ENCODE measurements around the gene GET4.
A peak's percentile ranks its signal among the peaks of the same experiment; 100 is the strongest.
"Not testable (repeated sequence)": the region's sequence is repeated elsewhere in the genome, so short reads cannot be mapped to it uniquely, and the experiment has no call there.

Gene GET4

DNA sequence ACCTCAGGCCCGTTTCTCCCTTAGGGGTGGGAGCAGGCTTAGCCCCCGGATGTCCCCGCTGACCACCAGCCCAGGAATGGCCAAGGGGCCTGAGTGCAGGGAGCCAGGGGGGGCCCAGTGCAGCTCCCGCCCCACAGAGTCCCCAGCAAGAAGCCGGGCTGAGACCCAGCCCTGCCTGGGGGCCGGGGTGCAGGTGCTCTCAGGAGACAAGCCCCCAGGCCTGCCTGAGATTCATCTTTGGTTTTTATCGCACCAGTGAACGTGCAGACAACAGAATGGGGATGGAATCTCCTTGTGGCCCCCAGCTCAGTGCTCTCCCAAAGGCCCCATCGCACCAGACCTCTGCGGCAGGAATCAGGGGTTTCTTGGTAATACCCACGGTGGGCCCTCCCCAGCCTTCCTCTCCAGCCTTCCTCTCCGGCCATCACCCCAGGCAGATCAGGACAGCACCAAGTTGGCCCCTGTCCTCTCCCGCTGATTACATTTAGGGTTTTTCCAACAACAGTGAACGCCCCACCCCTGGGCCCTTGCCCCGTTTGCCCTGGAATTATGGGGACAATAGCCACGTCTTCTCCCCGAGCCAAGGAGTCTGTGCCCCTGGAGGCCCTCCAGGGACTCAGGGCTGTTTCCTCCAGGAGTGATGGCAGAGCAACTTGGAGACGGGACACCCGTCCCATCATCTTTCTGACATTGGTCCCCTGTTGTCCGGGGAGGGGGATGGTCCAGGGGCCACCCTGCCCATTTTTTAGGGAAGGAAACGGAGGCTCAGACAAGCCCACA, 55.7 kb downstream of the GET4 start:
- no peak for DNase-seq

DNA sequence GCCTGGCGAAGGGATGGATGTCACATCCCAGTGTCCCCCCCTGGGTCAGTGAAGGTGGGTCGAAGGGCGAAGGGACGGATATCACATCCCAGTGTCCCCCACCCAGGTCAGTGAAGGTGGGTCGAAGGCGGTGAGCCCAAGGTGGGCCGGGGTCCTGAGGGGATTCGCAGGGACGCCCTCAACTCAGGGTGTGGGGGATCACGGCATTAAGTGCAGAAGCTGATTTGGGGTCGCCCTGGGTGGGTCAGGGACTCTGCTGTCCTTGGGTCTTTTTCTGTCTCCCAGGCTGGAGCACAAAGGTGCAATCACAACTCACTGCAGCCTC, 56.3 kb downstream of the GET4 start:
- DNase-seq, result no peak

DNA sequence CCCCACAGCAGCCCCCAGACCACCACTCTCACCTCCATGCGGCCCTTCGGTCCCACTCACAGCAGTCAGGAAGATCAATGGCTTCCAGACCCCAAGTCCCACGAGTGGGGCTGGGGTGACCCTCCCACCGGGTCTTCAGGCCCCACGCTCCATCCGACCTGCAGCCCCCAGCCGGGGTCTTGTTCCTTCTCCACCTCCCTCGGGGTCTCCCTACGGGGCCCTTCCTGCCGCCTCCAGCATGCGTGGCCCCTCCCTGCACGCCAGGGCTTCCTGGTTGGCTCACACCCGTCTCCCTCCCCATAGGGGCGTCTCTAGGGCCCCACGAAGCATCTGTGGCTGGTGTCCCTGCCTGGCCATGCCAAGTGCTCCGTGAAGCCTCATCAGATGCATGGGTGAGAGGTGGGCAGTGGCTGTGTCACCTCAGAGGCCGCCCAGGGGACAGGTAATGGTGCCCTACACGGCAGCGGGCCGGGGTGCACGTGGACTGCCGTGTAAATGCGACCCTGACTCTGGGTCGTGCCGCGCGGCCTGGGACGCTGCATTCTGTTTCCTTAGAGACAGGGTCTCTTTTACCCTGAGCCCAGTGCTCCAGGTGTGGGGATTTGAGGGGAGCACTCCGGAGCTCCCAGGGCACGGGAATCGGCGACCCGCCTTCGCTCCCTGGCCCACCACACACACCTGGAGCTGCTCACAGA, 58.3 kb downstream of the GET4 start:
- no peak for DNase-seq

DNA sequence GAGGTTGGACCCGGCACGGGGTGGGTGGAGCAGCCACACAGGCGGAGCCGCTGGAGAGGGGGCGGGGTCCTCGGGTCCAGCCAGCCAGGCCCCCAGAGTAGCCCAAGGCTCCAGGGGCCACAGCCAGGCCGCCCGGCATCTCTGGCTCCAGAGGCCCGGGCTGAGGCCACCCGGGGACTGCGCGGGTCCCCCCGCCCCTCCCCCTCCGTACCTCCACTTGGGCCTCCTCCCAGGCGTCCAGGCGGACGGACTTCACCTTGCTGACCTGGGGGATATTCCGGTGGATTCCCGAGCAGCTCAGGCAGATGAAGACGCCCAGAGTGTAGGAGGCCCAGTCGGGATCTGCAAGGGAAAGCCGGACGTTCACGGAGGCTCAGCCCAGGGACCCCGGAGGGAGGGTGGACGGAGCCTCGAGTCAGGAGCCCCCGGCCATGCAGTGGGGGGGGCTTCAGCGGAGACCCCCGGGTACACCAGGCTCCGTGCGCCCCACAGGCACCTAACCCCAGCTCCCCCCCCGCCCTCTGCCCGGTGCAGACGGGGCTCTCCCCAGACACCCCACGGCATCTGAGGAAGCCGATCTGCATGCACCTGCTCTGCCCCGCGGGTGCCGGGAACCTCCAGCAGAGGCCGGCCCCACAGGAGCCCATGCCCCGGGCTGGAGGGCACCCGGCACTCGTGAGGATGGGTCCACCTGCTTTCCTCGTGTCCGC, 59.0 kb downstream of the GET4 start:
- DNase-seq, result no peak

DNA sequence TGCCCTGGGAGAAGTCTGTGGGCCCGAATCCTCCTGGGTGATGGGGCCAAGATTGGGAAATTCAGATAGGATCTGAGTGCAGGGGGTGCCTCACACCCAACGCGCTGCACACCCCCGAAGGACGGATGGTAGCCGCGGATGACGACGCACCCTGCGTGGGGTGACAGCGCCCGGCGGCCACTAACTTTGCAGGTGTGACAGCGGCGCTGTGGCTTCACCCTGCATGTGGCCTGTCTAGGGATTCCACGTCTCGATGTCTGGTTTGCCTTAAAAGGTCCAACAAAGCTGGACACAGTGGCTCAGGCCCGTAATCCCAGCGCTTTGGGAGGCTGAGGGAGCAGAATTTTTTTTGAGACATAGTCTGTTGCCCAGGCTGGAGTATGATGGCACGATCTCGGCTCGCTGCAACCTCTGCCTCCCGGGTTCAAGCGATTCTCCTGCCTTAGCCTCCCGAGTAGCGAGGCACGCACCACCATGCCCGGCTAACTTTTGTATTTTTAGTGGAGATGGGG, 59.6 kb downstream of the GET4 start:
- DNase-seq, result no peak

DNA sequence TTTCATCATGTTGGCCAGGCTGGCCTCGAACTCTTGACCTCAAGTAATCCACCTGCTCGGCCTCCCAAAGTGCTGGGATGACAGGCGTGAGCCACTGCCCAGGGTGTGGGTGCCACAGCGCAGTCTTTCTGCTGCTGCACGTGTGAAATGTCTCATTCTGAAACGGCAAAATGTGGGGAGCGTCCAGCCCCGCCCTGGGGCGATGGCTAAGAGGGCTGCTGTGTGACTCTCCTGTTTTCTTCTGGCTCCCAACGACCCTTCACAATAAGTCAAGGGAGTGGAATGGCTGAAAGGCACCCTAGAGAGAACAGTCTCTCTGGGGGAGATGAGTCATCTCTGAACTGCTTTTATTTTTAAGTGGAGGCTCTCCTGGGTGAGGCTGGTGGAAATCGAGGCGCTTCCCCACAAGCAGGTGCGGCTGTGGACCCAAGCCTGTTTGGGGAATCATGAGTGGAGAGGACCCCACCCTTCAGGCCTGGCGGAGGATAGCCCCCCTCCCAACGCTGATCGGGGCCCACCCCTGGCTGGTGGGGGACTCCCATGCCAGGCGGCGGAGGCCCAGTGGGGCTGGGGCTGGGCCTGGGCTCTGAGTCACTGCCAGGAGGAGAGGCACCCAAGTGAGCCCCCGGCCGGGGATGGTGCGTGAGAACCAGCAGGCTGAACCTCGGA, 60.2 kb downstream of the GET4 start:
- peak; percentile 53 for DNase-seq

DNA sequence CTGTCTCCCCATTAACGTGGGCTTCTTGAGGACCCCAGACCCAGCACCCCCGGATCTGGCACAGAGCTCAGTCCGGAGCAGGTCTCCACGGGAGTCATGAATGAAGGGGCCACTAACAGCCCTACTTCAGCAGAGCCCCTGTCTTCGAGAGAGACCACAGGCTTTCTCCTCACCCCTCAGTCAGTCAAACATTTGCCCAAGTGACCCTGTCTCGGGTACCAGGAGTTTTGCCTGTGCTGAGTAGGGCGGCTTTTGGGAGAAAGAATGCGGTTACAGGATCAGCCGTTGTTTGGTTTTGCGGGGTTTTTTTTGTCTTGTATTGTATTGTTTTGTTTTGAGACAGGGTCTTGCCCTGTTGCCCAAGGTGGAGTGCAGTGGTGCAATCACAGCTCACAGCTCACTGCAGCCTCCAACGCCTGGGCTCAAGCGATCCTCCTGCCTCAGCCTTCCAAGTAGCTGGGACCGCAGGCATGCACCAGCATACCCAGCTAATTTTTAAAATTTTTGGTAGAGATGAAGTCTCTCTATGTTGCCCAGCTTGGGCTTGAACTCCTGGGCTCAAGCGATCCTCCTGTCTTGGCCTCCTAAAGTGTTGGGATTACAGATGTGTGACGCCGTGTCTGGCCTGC, 61.6 kb downstream of the GET4 start:
- no peak for DNase-seq

DNA sequence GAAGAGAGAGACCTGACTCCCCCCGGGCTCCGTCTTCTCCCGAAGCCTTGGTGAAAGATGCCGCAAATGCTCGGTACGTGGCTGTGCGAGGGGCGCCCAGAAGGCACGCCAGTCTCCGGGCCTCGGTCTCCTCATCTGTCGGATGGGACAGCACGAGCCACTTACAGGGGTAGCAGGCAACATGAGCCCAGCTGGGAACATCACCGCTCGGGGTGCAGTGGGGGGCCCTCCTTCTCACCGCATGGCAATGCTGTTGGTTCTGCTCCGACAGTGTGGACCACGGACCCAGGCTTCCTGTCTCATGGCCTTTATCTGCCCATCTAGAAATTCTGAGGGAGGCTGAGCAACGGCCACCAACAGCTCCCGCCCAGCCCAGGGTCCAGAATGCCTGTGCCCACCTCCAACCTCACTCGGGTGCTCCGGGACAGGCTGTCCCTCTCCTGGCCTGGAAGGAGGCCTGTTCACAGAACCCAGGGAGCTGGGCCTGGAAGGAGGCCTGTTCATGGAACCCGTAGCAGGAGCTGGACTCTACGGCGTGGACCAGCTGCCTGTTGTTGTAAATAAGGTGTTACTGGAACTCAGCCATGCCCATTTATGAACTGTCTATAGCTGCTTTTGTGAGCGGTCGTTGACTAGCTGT, 62.3 kb downstream of the GET4 start:
- DNase-seq, result no peak

DNA sequence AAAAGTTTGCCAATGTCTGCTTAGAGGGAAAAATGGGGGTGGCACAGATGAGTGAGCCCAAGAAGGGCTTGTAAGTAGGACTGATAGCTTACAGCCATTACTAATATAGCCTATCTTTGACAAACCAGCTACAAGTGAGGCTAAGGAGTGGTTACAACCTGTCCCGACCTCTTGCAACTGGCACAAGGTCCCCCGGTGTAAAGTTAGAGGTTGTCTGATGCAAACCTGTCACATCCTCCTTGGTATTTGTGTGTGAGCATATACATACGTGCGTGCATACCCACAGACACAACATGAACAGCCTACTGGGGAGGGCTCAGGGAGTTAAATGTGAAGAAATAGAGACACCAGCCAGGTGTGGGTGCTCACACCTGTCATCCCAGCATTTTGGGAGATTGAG, 63.5 kb downstream of the GET4 start:
- no peak for DNase-seq

DNA sequence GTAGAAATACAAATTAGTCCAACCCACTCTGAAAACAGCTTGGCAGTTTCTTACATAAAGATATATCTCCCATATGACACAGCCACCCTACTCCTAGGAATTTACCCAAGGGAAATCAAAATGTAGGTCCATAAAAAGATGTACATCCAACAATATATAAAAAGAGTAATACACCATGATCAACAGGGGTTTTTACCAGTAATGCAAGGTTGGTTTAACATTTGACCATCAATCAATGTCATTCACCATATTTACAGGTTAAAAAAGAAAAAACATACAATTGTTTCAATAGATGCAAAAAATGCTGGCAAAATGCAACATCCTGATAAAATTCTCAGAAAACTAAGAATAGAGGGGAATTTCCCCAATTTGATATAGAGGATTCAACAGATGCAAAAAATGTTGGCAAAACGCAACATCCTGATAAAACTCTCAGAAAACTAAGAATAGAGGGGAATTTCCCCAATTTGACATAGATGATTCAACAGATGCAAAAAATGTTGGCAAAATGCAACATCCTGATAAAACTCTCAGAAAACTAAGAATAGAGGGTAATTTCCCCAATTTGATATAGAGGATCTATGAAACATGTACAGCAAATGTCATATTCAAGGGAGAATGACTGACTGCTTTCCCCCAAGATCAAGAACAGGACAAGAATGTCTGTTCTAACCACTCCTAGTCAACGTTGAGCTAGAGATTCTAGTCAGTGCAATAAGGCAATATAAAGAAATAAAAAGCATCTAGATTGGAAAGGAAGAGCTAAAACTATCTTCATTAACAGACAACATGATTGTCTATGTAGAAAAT, 64.5 kb downstream of the GET4 start:
- DNase-seq, result no peak

DNA sequence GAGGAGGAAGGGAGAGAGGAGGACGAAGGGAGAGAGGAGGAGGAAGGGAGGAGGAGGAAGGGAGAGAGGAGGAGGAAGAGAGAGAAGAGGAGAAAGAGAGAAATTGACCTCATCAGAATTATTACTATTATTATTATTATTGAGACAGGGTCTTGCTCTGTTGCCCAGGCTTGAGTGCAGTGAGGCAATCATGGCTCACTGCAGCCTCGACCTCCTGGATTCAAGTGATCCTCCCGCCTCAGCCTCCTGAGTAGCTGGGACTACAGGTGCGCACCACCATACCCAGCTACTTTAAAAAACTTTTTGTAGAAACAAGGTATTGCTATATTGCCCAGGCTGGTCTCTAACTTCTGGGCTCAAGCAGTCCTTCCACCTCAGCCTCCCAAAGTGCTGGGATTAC, 67.4 kb downstream of the GET4 start:
- DNase-seq, result not testable (repeated sequence)

DNA sequence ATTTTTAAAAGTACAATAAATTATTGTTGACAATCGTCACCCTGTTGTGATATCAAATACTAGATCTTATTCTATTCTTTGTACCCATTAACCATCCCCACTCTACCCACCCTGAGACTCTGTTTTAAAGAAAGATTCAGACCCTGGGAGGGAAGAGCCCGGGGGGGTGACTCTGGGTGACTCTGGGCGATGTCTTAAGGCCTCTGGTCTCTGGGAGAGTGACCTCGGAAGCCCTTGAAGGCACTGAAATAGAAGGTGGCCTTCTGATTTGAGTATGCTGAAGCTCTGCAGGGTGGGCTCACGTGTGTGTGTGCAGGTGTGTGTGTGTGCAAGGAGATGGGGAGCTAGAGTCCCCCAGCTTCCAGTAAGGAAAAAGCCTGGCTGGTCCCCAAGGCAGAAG, 68.4 kb downstream of the GET4 start:
- no peak for DNase-seq

DNA sequence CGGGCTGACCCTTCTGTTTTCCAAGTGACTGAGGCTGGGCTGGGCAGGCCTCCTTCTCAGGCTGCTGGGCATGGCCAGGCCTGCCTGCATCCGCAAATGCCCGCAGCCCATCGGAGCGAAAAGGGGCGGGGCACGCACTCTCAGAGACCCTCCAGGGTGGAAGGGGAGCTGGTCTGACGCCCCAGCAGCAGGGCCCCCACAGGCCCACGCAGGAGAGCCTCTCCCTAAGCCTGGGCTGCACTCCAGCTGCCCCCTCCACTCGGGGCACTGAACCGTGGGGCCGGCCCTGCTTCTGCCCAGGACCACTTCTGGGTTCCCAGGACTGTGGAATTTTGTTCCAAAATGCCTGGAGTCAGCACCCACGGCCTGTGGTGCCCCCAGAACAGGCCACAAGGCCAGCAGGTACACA, 68.8 kb downstream of the GET4 start:
- DNase-seq, result no peak

DNA sequence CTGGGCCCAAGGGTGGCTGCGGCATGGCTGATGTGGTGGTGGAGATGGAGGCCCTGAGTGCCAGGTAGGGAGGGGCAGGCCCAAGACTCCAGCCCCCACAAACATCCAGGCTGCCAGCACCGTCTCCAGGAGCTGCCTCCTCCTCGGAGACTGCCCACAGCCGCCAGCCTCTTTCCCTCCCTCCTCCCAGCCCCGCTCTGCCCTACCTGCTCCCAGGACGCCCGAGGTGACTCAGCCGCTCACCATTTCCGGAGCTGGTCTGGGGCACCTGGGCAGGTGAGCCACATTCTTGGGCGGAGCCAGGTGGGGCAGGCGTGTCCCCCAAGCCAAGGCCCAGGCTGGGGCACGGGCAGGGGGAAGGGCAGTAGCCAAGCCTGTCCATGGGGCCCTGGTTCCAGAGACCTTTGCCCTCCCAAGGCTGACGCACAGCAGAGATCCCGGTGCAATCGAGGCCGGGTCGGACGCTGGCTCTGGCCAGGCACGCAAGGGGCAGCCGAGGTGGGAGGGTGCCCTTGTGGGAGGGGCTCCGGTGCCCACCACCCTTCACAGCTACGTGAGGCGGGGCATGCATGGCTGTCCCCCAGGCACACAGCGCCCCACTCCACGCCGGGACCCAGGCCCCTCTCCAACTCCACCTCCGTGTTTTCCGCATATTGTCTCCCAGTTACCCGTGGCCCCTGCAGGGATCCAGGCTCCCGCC, 69.4 kb downstream of the GET4 start:
- DNase-seq, result no peak
